HEK293 (cell line): ENCODE results near the gene ROBO4.
A peak's percentile ranks its signal among the peaks of the same experiment; 100 is the strongest.

Source experiments
- BCL11A ChIP-seq: fragments of 450-650 bp; formaldehyde crosslinking; IDR thresholded peaks from 2 replicates; pipeline ENCODE4 v1.5.1; 2016; ENCODE audit warnings: low read depth, missing biosample characterization, missing genetic modification characterization
- GLI4 ChIP-seq: fragments of 450-650 bp; formaldehyde crosslinking; IDR thresholded peaks from 2 replicates; pipeline ENCODE4 v1.5.1; 2016; ENCODE audit warnings: missing biosample characterization, missing genetic modification characterization
- GLIS2 ChIP-seq: fragments of 450-650 bp; formaldehyde crosslinking; IDR thresholded peaks from 2 replicates; pipeline ENCODE4 v1.5.1; 2016; ENCODE audit warnings: missing biosample characterization, missing genetic modification characterization
- OSR2 ChIP-seq: fragments of 450-650 bp; formaldehyde crosslinking; IDR thresholded peaks from 2 replicates; pipeline ENCODE4 v1.5.1; 2016; ENCODE audit warnings: missing biosample characterization, missing genetic modification characterization
- PRDM6 ChIP-seq: fragments of 450-650 bp; formaldehyde crosslinking; IDR thresholded peaks from 2 replicates; pipeline ENCODE4 v1.5.1; 2017; ENCODE audit warnings: missing biosample characterization, missing genetic modification characterization
- REST ChIP-seq: fragments of 450-650 bp; formaldehyde crosslinking; IDR thresholded peaks from 2 replicates; pipeline ENCODE4 v1.5.1; 2016; ENCODE audit warnings: missing biosample characterization, missing genetic modification characterization
- TSHZ1 ChIP-seq: fragments of 450-650 bp; formaldehyde crosslinking; IDR thresholded peaks from 2 replicates; pipeline ENCODE4 v1.5.1; 2016; ENCODE audit warnings: missing biosample characterization, missing genetic modification characterization, borderline replicate concordance
- ZBTB20 ChIP-seq: fragments of 450-650 bp; formaldehyde crosslinking; IDR thresholded peaks from 2 replicates; pipeline ENCODE4 v1.5.1; 2016; ENCODE audit warnings: missing biosample characterization, missing genetic modification characterization
- ZBTB7A ChIP-seq: fragments of 450-650 bp; formaldehyde crosslinking; IDR thresholded peaks from 2 replicates; pipeline ENCODE4 v1.5.1; 2016; ENCODE audit warnings: low read depth, missing biosample characterization, missing genetic modification characterization
- ZNF132 ChIP-seq: fragments of 450-650 bp; formaldehyde crosslinking; IDR thresholded peaks from 2 replicates; pipeline ENCODE4 v1.5.1; 2017; ENCODE audit warnings: missing biosample characterization, missing genetic modification characterization, borderline replicate concordance
- ZNF169 ChIP-seq: fragments of 450-650 bp; formaldehyde crosslinking; IDR thresholded peaks from 2 replicates; pipeline ENCODE4 v1.5.1; 2016; ENCODE audit warnings: missing biosample characterization, missing genetic modification characterization
- ZNF174 ChIP-seq: fragments of 450-650 bp; formaldehyde crosslinking; IDR thresholded peaks from 2 replicates; pipeline ENCODE4 v1.5.0; 2017; ENCODE audit warnings: missing biosample characterization, mild to moderate bottlenecking, missing genetic modification characterization
- ZNF274 ChIP-seq, 2 experiments: fragments of 200-500 bp in 1 of 2; fragments of 450-650 bp in 1 of 2; sonication (Bioruptor generic) in 1 of 2; formaldehyde crosslinking in 1 of 2; IDR thresholded peaks; 2 replicates each; pipeline versions ENCODE4 v1.5.1 to v1.6.1; 2014 to 2016; ENCODE audit warnings: borderline replicate concordance in 1 of 2, inconsistent platforms in 1 of 2, low read length in 1 of 2, missing biosample characterization in 1 of 2, missing genetic modification characterization in 1 of 2
- ZNF335 ChIP-seq: fragments of 450-650 bp; formaldehyde crosslinking; conservative IDR thresholded peaks from 2 replicates; pipeline ENCODE4 v1.5.1; 2016; ENCODE audit warnings: missing biosample characterization, missing genetic modification characterization
- ZNF350 ChIP-seq: fragments of 450-650 bp; formaldehyde crosslinking; IDR thresholded peaks from 2 replicates; pipeline ENCODE4 v1.5.0; 2017; ENCODE audit warnings: missing biosample characterization, mild to moderate bottlenecking, missing genetic modification characterization
- ZNF398 ChIP-seq: fragments of 450-650 bp; formaldehyde crosslinking; IDR thresholded peaks from 2 replicates; pipeline ENCODE4 v1.5.1; 2017; ENCODE audit warnings: missing biosample characterization, missing genetic modification characterization
- ZNF48 ChIP-seq: fragments of 450-650 bp; formaldehyde crosslinking; IDR thresholded peaks from 2 replicates; pipeline ENCODE4 v1.5.1; 2016; ENCODE audit warnings: missing biosample characterization, missing genetic modification characterization
- ZNF530 ChIP-seq: fragments of 450-650 bp; formaldehyde crosslinking; IDR thresholded peaks from 2 replicates; pipeline ENCODE4 v1.5.1; 2016; ENCODE audit warnings: low read depth, missing biosample characterization, missing genetic modification characterization
- ZNF645 ChIP-seq: fragments of 450-650 bp; formaldehyde crosslinking; IDR thresholded peaks from 2 replicates; pipeline ENCODE4; 2016; ENCODE audit warnings: missing biosample characterization, missing genetic modification characterization
- ZNF660 ChIP-seq: fragments of 450-650 bp; IDR thresholded peaks from 2 replicates; pipeline ENCODE4 v1.5.1; 2018; ENCODE audit warnings: missing biosample characterization, mild to moderate bottlenecking, missing genetic modification characterization
- ZNF670 ChIP-seq: fragments of 450-650 bp; formaldehyde crosslinking; IDR thresholded peaks from 2 replicates; pipeline ENCODE4 v1.5.1; 2016; ENCODE audit warnings: missing biosample characterization, missing genetic modification characterization, low read depth
- ZNF692 ChIP-seq: fragments of 450-650 bp; formaldehyde crosslinking; IDR thresholded peaks from 2 replicates; pipeline ENCODE4 v1.5.1; 2016; ENCODE audit warnings: missing biosample characterization, missing genetic modification characterization
- ZNF768 ChIP-seq: fragments of 450-650 bp; formaldehyde crosslinking; IDR thresholded peaks from 2 replicates; pipeline ENCODE4 v1.5.1; 2018; ENCODE audit warnings: missing biosample characterization, mild to moderate bottlenecking, missing genetic modification characterization
- ZNF792 ChIP-seq: fragments of 450-650 bp; formaldehyde crosslinking; IDR thresholded peaks from 2 replicates; pipeline ENCODE4 v1.5.1; 2016; ENCODE audit warnings: missing biosample characterization, missing genetic modification characterization
- ZXDB ChIP-seq: fragments of 450-650 bp; formaldehyde crosslinking; IDR thresholded peaks from 2 replicates; pipeline ENCODE4 v1.5.1; 2016; ENCODE audit warnings: missing biosample characterization, missing genetic modification characterization

ROBO4 gene

GRCh38 chr11:124865902-124866851 is 31.5 kb downstream of the ROBO4 start (continued):
- TF ChIP-seq ZNF398 (tag by site-specific recombination) = no peak
- no peak for TF ChIP-seq ZNF645
- TF ChIP-seq ZNF335 (tag by site-specific recombination) = peak; percentile 80
- TF ChIP-seq ZNF48 = no peak
- peak; percentile 48; the same call in 1 of the 2 replicates for TF ChIP-seq ZBTB20
- TF ChIP-seq TSHZ1 (tag by site-specific recombination) = no peak
- no peak for TF ChIP-seq ZNF768 (tag by site-specific recombination)
- no peak for TF ChIP-seq BCL11A
- TF ChIP-seq ZNF692 (tag by site-specific recombination) = no peak
- TF ChIP-seq GLIS2 (tag by site-specific recombination) = peak; percentile 62
- TF ChIP-seq ZNF174 = no peak
- no peak for TF ChIP-seq OSR2 (tag by site-specific recombination)
- no peak for TF ChIP-seq ZNF169 (tag by site-specific recombination)
- TF ChIP-seq ZNF530 (tag by site-specific recombination) = no peak
- no peak for TF ChIP-seq ZNF132 (tag by site-specific recombination)
- TF ChIP-seq PRDM6 (tag by site-specific recombination) = no peak
- TF ChIP-seq ZNF350 (tag by site-specific recombination) = no peak
- no peak for TF ChIP-seq ZNF274 (IDR thresholded peaks at IDR 0.05; ENCODE audit: low read length)
- no peak for TF ChIP-seq ZNF274 (tag by site-specific recombination; IDR thresholded peaks at IDR 0.05; ENCODE audit: borderline replicate concordance)
- no peak for TF ChIP-seq GLI4 (tag by site-specific recombination)
- 0 out of 2 replicates have a peak, but pooled peaks have one; percentile 41 for TF ChIP-seq ZNF660 (tag by site-specific recombination)
- peak; percentile 45; the same call in 1 of the 2 replicates for TF ChIP-seq ZXDB (tag by site-specific recombination)
- TF ChIP-seq ZNF792 (tag by site-specific recombination) = no peak
- no peak for TF ChIP-seq ZNF670 (tag by site-specific recombination)
- no peak for TF ChIP-seq ZBTB7A (tag by site-specific recombination)
- no peak for TF ChIP-seq REST (tag by site-specific recombination)
